G401 (cell line): ENCODE data around the gene TBR1. TPM values are rescaled to one million over a fixed set of nuclear protein-coding genes. Genes with fewer than 3 reads are reported as not detected.

Source experiments
- DNase-seq: peaks from one replicate; pipeline ENCODE4 v3.0.0-alpha.2; 2015; ENCODE audit warnings: low spot score
- in situ Hi-C: cut with HindIII; loops from 2 replicates; pipeline ENCODE4 v1.10.0; 2016; ENCODE audit warnings: low sequenced_read_pairs, mixed read lengths
- total RNA-seq: library from RNA; depleted of rRNA; stranded (reverse); fragments of >200 nt; shearing (Covaris generic); gene quantifications from 2 replicates; pipeline ENCODE4 v1.2.3, GENCODE V29; 2014; rRNA removed

The TBR1 gene
- total RNA-seq = not detected in 2 replicates

- peak; percentile 21 for DNase-seq
- in situ Hi-C loops = no loop called here
Measured at GRCh38 chr2:161415987-161416707, at the start of gene TBR1. TSS of gene TBR1 (plus strand) at chr2:161416297. CDS start at chr2:161416411, 114 bp downstream.

GRCh38 chr2:161367675-161368074 is 48.4 kb upstream of the TBR1 start:
- in situ Hi-C loops = no loop called here
- no peak for DNase-seq

GRCh38 chr2:161369311-161369710 is 46.8 kb upstream of the TBR1 start:
- DNase-seq = no peak
- in situ Hi-C loops = no loop called here

GRCh38 chr2:161370981-161371380 is 45.1 kb upstream of the TBR1 start:
- in situ Hi-C loops = no loop called here
- no peak for DNase-seq

GRCh38 chr2:161371869-161372268 is 44.2 kb upstream of the TBR1 start:
- DNase-seq = peak; percentile 62
- in situ Hi-C loops = no loop called here

GRCh38 chr2:161373942-161374341 is 42.2 kb upstream of the TBR1 start:
- DNase-seq = no peak
- in situ Hi-C loops = no loop called here

- in situ Hi-C loops = no loop called here
- DNase-seq = no peak
Measured at GRCh38 chr2:161374446-161374845, 41.7 kb upstream of the TBR1 start.

- DNase-seq = peak; percentile 52
- in situ Hi-C loops = no loop called here
Measured at GRCh38 chr2:161379740-161380139, 36.4 kb upstream of the TBR1 start.

- DNase-seq = no peak
- in situ Hi-C loops = no loop called here
Measured at GRCh38 chr2:161381546-161381945, 34.6 kb upstream of the TBR1 start.

GRCh38 chr2:161382747-161383146 is 33.4 kb upstream of the TBR1 start:
- no peak for DNase-seq
- in situ Hi-C loops = no loop called here

GRCh38 chr2:161384864-161385263 is 31.2 kb upstream of the TBR1 start:
- no peak for DNase-seq
- in situ Hi-C loops = no loop called here

GRCh38 chr2:161386228-161386824 is 29.8 kb upstream of the TBR1 start:
- in situ Hi-C loops = no loop called here
- no peak for DNase-seq

- in situ Hi-C loops = no loop called here
- DNase-seq = no peak
Measured at GRCh38 chr2:161388146-161388779, 27.8 kb upstream of the TBR1 start.

GRCh38 chr2:161391737-161392506 is 24.2 kb upstream of the TBR1 start:
- in situ Hi-C loops = no loop called here
- DNase-seq = no peak

GRCh38 chr2:161400076-161400475 is 16.0 kb upstream of the TBR1 start:
- in situ Hi-C loops = no loop called here
- DNase-seq = no peak

GRCh38 chr2:161402297-161402696 is 13.8 kb upstream of the TBR1 start:
- in situ Hi-C loops = no loop called here
- DNase-seq = no peak

- in situ Hi-C loops = no loop called here
- DNase-seq = no peak
Measured at GRCh38 chr2:161406316-161406715, 9.8 kb upstream of the TBR1 start.

- in situ Hi-C loops = no loop called here
- DNase-seq = no peak
Measured at GRCh38 chr2:161407597-161407996, 8.5 kb upstream of the TBR1 start.

- DNase-seq = no peak
- in situ Hi-C loops = no loop called here
Measured at GRCh38 chr2:161409308-161409907, 6.7 kb upstream of the TBR1 start.
